Ovary (tissue), 9 donors: ENCODE data around the gene NOM1. TPM values are rescaled to one million over a fixed set of nuclear protein-coding genes. Genes with fewer than 3 reads are reported as not detected.

Experiments
- DNase-seq, 5 donors: peaks; one replicate each; pipeline ENCODE4 v3.0.0-alpha.2; 2019 to 2020
- H3K27ac ChIP-seq, 2 donors: fragments of 200-600 bp; one replicate each; pipeline versions ENCODE4 v1.5.1 to v1.8.0; 2019 to 2022
- H3K27me3 ChIP-seq: fragments of 200-600 bp; one replicate; pipeline ENCODE4 v1.8.0; 2022
- H3K36me3 ChIP-seq: fragments of 200-600 bp; sonication (generic); one replicate; pipeline ENCODE4 v1.5.1; 2019
- H3K4me1 ChIP-seq: one replicate; pipeline ENCODE4 v1.8.1; 2013; ENCODE audit warnings: mild to moderate bottlenecking, moderate library complexity; ENCODE audit not compliant: insufficient read depth
- H3K4me3 ChIP-seq: fragments of 200-600 bp; sonication (generic); one replicate; pipeline ENCODE4 v1.5.1; 2017
- H3K9me3 ChIP-seq, 2 donors: fragments of 200-600 bp in 1 of 2; sonication (generic) in 1 of 2; one replicate each; pipeline versions ENCODE4 v1.5.1 to v1.8.1; 2013 to 2019; ENCODE audit warnings: mild to moderate bottlenecking in 1 of 2, moderate library complexity in 1 of 2
- CTCF ChIP-seq, 3 donors: fragments of 450-650 bp in 2 of 3; fragments of 200-600 bp in 1 of 3; IDR thresholded peaks; one replicate each; pipeline versions ENCODE4 v1.5.1 to v1.8.0; 2016 to 2022; ENCODE audit warnings: antibody characterized with exemption in 3 of 3, mild to moderate bottlenecking in 1 of 3
- EP300 ChIP-seq: sonication (generic); formaldehyde crosslinking; IDR thresholded peaks from one replicate; pipeline ENCODE4 v1.6.1; 2017; ENCODE audit warnings: antibody characterized with exemption
- POLR2A ChIP-seq: fragments of 450-650 bp; IDR thresholded peaks from one replicate; pipeline ENCODE4 v1.6.1; 2017; ENCODE audit warnings: antibody characterized with exemption, mild to moderate bottlenecking, moderate library complexity
- WGBS, 3 donors: extraction: QIAGEN DNeasy Blood & Tissue Kit in 1 of 3; methylation state at CpG; one replicate each; pipeline versions ENCODE4 v1.1.5 to v1.1.7; 2013 to 2017; 5-methylcytosine and 5-hydroxymethylcytosine counted together
- intact Hi-C, 4 donors: fragments of 100-400 bp; cut with DNase I; formaldehyde crosslinking; loops; one replicate each; pipeline versions ENCODE4 v1.11.0 to v1.15.1; 2022 to 2023
- polyA plus RNA-seq, 2 donors: library from polyadenylated mRNA; stranded (reverse); fragments of 200-250 nt in 1 of 2; fragments of 350-450 nt in 1 of 2; fragmentation: Illumina TruSeq in 1 of 2; extraction: RNeasy Lipid Tissue Mini Kit (QIAGEN cat#74804) in 1 of 2; gene quantifications; one replicate each; pipeline ENCODE4 v1.2.3, GENCODE V29; 2013 to 2014
- total RNA-seq, 7 donors: library from RNA; depleted of rRNA in 2 of 7; stranded (reverse); fragments of >200 nt in 2 of 7; fragmentation: NEBNext Ultra II Directional in 3 of 7; extraction: Animal tissue kit (Norgen Biotek cat#: 25700) in 3 of 7; gene quantifications; one replicate each; pipeline versions ENCODE4 v1.1.0 to v1.2.4, GENCODE V29; 2016 to 2023
- donor health status: DM: no; HTN: no; CAD: no; lungs with moderate emphysema.
- donor health status: DM: no; HTN: no; CAD: no.
- donor health status: Bipolar disorder and iron deficiency.
- donor health status: DM: yes; HTN: yes; CAD: no.
- donor health status: DM: no; HTN: no; CAD: no.
- donor health status: DM: yes; HTN: yes; CAD: no.

Gene NOM1
- total and polyA plus RNA-seq, 9 donors, result 7.7 to 26.5 (median 13.8) TPM

DNA sequence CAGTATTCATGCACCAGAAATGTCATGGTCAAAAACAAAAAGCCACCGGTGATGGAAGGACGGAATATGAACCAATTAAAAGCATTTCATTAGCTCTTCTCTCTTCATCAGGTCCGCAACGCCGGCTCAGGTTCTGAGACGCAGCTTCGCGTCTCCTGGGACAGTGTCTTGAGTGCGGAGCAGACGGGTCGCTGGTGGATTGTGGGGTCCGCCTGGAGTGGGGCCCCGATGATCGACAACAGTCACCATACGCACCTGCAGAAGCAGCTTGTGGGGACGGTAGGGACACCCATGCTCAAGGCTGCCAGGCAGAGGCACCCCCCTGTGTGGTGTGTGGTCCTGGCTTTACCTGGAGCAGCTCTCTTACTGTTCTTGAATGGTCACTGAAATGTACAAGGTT lies 13.4 kb downstream of the NOM1 start:
- 94 to 95% (median 94%) methylated on average over 16 of the region's 16 CpGs for WGBS, 3 donors
- H3K4me1 ChIP-seq, result no peaks in the 10 kb centered on the region
- H3K36me3 ChIP-seq, result no peaks in the 10 kb centered on the region
- H3K9me3 ChIP-seq, result no peaks in the 10 kb centered on the region
- H3K27ac ChIP-seq, result no peak overlapping the region
- no peak overlapping the region for H3K4me3 ChIP-seq
- H3K27me3 ChIP-seq, result no peaks in the 10 kb centered on the region
- no peak for TF ChIP-seq EP300
- TF ChIP-seq POLR2A, result no peak
- no peak for TF ChIP-seq CTCF (IDR thresholded peaks at IDR 0.05)
- DNase-seq, result no peak
- intact Hi-C loops, result no loop called here

- TF ChIP-seq POLR2A (no peak), CTCF (IDR thresholded peaks at IDR 0.05) (no peak), EP300 (no peak)
- H3K27me3 ChIP-seq, result no peaks in the 10 kb centered on the region
- no peak overlapping the region for H3K27ac ChIP-seq
- H3K4me1 ChIP-seq, result no peaks in the 10 kb centered on the region
- no peak for DNase-seq
- 83 to 89% (median 85%) methylated on average over 12 of the region's 12 CpGs for WGBS, 3 donors
- no peaks in the 10 kb centered on the region for H3K36me3 ChIP-seq
- intact Hi-C loops, result no loop called here
- no peaks in the 10 kb centered on the region for H3K9me3 ChIP-seq
- H3K4me3 ChIP-seq, result no peak overlapping the region
Measured at GRCh38 chr7:156963472-156963871, 14.0 kb downstream of the NOM1 start.

- intact Hi-C loops, result no loop called here
- H3K36me3 ChIP-seq, result no peaks in the 10 kb centered on the region
- H3K4me1 ChIP-seq, result no peaks in the 10 kb centered on the region
- H3K27me3 ChIP-seq, result no peaks in the 10 kb centered on the region
- 90 to 95% (median 91%) methylated on average over 11 of the region's 11 CpGs for WGBS, 3 donors
- H3K4me3 ChIP-seq, result no peak overlapping the region
- DNase-seq, result no peak
- no peaks in the 10 kb centered on the region for H3K9me3 ChIP-seq
- TF ChIP-seq CTCF (IDR thresholded peaks at IDR 0.05) (no peak), POLR2A (no peak), EP300 (no peak)
- H3K27ac ChIP-seq, result no peak overlapping the region
Measured at GRCh38 chr7:156964971-156965370, 15.5 kb downstream of the NOM1 start.

DNA sequence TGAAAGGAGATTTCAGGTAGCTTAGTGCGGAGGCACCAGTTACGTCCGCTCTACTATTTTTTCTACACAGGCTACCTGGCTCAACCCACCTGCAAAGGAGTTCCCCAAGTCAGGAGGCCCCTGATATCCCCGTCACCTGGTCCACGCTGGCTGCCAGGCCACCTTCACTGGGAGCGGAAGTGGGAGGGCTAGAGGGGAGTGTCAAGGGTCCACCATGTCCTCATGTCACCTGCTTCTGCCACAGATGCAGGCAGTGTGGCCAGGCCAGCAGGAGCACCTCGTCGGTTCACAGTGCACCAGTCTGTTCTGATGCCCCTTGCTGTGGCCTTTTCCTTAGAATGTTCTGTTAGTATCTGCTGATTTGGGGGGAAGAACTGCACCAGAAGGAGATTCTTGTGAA lies 16.9 kb downstream of the NOM1 start:
- intact Hi-C loops, result no loop called here
- no peaks in the 10 kb centered on the region for H3K9me3 ChIP-seq
- H3K4me1 ChIP-seq, result no peaks in the 10 kb centered on the region
- no peaks in the 10 kb centered on the region for H3K27me3 ChIP-seq
- no peak overlapping the region for H3K4me3 ChIP-seq
- DNase-seq, result no peak
- 91 to 96% (median 95%) methylated on average over 8 of the region's 8 CpGs for WGBS, 3 donors
- no peak overlapping the region for H3K27ac ChIP-seq
- TF ChIP-seq EP300, result no peak
- TF ChIP-seq CTCF (IDR thresholded peaks at IDR 0.05), result no peak
- no peak for TF ChIP-seq POLR2A
- no peaks in the 10 kb centered on the region for H3K36me3 ChIP-seq

DNA sequence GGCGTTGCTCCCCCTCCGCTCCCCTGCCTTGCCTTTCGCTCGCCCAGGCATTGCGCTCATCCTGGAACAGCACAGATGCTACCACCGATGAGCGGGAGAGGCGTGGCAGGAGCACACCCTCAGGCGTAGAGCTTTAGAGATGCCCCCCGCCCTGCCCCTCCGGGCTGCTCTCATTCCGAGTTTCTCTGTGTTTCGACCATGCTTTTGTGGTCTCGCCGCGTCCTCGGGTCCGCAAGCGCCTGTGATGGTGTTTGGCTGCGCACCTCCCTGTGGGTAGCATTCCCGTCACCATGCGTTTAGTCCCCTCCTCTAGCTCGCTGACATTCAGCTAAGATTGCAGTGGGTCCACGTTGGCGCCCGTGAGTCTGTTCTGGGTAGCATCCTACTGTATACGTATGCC lies 18.7 kb downstream of the NOM1 start:
- TF ChIP-seq EP300 (no peak), CTCF (IDR thresholded peaks at IDR 0.05) (no peak), POLR2A (no peak)
- no peaks in the 10 kb centered on the region for H3K27me3 ChIP-seq
- no peaks in the 10 kb centered on the region for H3K9me3 ChIP-seq
- no peak overlapping the region for H3K4me3 ChIP-seq
- intact Hi-C loops, result no loop called here
- WGBS, 3 donors, result 91 to 94% (median 91%) methylated on average over 27 of the region's 27 CpGs
- H3K27ac ChIP-seq, result no peak overlapping the region
- no peaks in the 10 kb centered on the region for H3K4me1 ChIP-seq
- no peak for DNase-seq
- H3K36me3 ChIP-seq, result no peaks in the 10 kb centered on the region
